Liver (tissue), 9 donors: ENCODE data around the gene PHOSPHO1. TPM values are rescaled to one million over a fixed set of nuclear protein-coding genes. Genes with fewer than 3 reads are reported as not detected.

ENCODE experiments used
- DNase-seq: peaks from one replicate; pipeline ENCODE4 v3.0.0-alpha.2; 2017; ENCODE audit warnings: low spot score
- H3K27ac ChIP-seq, 2 donors: one replicate each; pipeline ENCODE4 v1.7.0; 2013; ENCODE audit warnings: inconsistent platforms in 2 of 2, low read length in 2 of 2, control low read depth in 1 of 2, low read depth in 1 of 2, mild to moderate bottlenecking in 1 of 2
- H3K27me3 ChIP-seq, 4 donors: one replicate each; pipeline versions ENCODE4 v1.6.1 to v1.7.0; 2013; ENCODE audit warnings: low read length in 3 of 4, inconsistent platforms in 1 of 4, mild to moderate bottlenecking in 1 of 4, moderate library complexity in 1 of 4; ENCODE audit not compliant: control insufficient read depth in 4 of 4, insufficient read depth in 4 of 4
- H3K36me3 ChIP-seq, 4 donors: one replicate each; pipeline versions ENCODE4 v1.6.1 to v1.7.0; 2013; ENCODE audit warnings: low read length in 3 of 4, mild to moderate bottlenecking in 3 of 4, low read depth in 1 of 4, moderate library complexity in 1 of 4; ENCODE audit not compliant: control insufficient read depth in 4 of 4, insufficient read depth in 3 of 4
- H3K4me1 ChIP-seq, 4 donors: one replicate each; pipeline versions ENCODE4 v1.6.1 to v1.7.0; 2013; ENCODE audit warnings: low read length in 3 of 4, mild to moderate bottlenecking in 3 of 4, moderate library complexity in 1 of 4; ENCODE audit not compliant: control insufficient read depth in 4 of 4, insufficient read depth in 4 of 4
- H3K4me3 ChIP-seq, 3 donors: one replicate each; pipeline versions ENCODE4 v1.6.1 to v1.7.0; 2013; ENCODE audit warnings: low read length in 3 of 3, control low read depth in 1 of 3, low read depth in 1 of 3, mild to moderate bottlenecking in 1 of 3
- H3K9ac ChIP-seq, 2 donors: one replicate each; pipeline ENCODE4 v1.7.0; 2013; ENCODE audit warnings: low read length in 2 of 2, mild to moderate bottlenecking in 2 of 2, moderate library complexity in 2 of 2, control low read depth in 1 of 2, low read depth in 1 of 2
- H3K9me3 ChIP-seq, 4 donors: one replicate each; pipeline versions ENCODE4 v1.6.1 to v1.7.0; 2013; ENCODE audit warnings: low read length in 3 of 4; ENCODE audit not compliant: control insufficient read depth in 4 of 4
- CTCF ChIP-seq: fragments of 150-350 bp; IDR thresholded peaks from 2 replicates; pipeline ENCODE4 v1.5.1; 2017; ENCODE audit warnings: improper control_type of control experiment, low read depth, low read length; ENCODE audit not compliant: missing input control
- EGR1 ChIP-seq, 2 donors: IDR thresholded peaks; 2 replicates each; pipeline ENCODE4 v1.6.1; 2016 to 2018; ENCODE audit warnings: antibody characterized with exemption in 2 of 2, low read depth in 2 of 2
- FOXA1 ChIP-seq: IDR thresholded peaks from 2 replicates; pipeline ENCODE4 v1.6.1; 2016; ENCODE audit warnings: antibody characterized with exemption
- FOXA2 ChIP-seq: IDR thresholded peaks from 2 replicates; pipeline ENCODE4 v1.6.1; 2016; ENCODE audit warnings: antibody characterized with exemption
- GABPA ChIP-seq, 2 donors: IDR thresholded peaks in 1 of 2; conservative IDR thresholded peaks in 1 of 2; 2 replicates each; pipeline ENCODE4 v1.6.1; 2016; ENCODE audit warnings: antibody characterized with exemption in 2 of 2, mild to moderate bottlenecking in 1 of 2, moderate library complexity in 1 of 2
- HNF4A ChIP-seq, 2 donors: conservative IDR thresholded peaks; 2 replicates each; pipeline ENCODE4 v1.6.1; 2016; ENCODE audit warnings: antibody characterized with exemption in 2 of 2, mild to moderate bottlenecking in 2 of 2
- HNF4G ChIP-seq: IDR thresholded peaks from 2 replicates; pipeline ENCODE4 v1.6.1; 2016; ENCODE audit warnings: antibody characterized with exemption
- JUND ChIP-seq, 2 donors: IDR thresholded peaks; 2 replicates each; pipeline ENCODE4 v1.6.1; 2016; ENCODE audit warnings: antibody characterized with exemption in 2 of 2
- MAX ChIP-seq: IDR thresholded peaks from 2 replicates; pipeline ENCODE4 v1.6.1; 2016; ENCODE audit warnings: antibody characterized with exemption
- RAD21 ChIP-seq, 2 donors: IDR thresholded peaks; 2 replicates each; pipeline ENCODE4 v1.6.1; 2016; ENCODE audit warnings: antibody characterized with exemption in 2 of 2, mild to moderate bottlenecking in 2 of 2
- REST ChIP-seq: IDR thresholded peaks from 2 replicates; pipeline ENCODE4 v1.6.1; 2016; ENCODE audit warnings: antibody characterized with exemption, mild to moderate bottlenecking
- SP1 ChIP-seq: IDR thresholded peaks from 2 replicates; pipeline ENCODE4 v1.6.1; 2018; ENCODE audit warnings: antibody characterized with exemption, mild to moderate bottlenecking
- TAF1 ChIP-seq: conservative IDR thresholded peaks from 2 replicates; pipeline ENCODE4 v1.6.1; 2016; ENCODE audit warnings: antibody characterized with exemption, mild to moderate bottlenecking
- YY1 ChIP-seq: IDR thresholded peaks from 2 replicates; pipeline ENCODE4 v1.6.1; 2016; ENCODE audit warnings: antibody characterized with exemption, mild to moderate bottlenecking
- ZBTB33 ChIP-seq: IDR thresholded peaks from 2 replicates; pipeline ENCODE4 v1.6.1; 2016; ENCODE audit warnings: antibody characterized with exemption
- WGBS: extraction: QIAGEN DNeasy Blood & Tissue Kit; methylation state at CpG from one replicate; pipeline ENCODE4 v1.1.7; 2013; 5-methylcytosine and 5-hydroxymethylcytosine counted together
- polyA plus RNA-seq, 2 donors: library from polyadenylated mRNA; stranded (reverse) in 1 of 2; unstranded in 1 of 2; fragments of 200-250 nt in 1 of 2; fragments of >200 nt in 1 of 2; fragmentation: Nextera tagmentation in 1 of 2; extraction: Ambion mirVana in 1 of 2; gene quantifications; one replicate each; pipeline versions ENCODE4 v1.2.1 to v1.2.3, GENCODE V29; 2013 to 2015
- total RNA-seq, 2 donors: library from RNA; depleted of rRNA; stranded (reverse); fragments of >200 nt; gene quantifications; one replicate each; pipeline ENCODE4 v1.2.3, GENCODE V29; 2014
- donor health status: healthy.
- donor health status: healthy.
- donor health status: healthy.
- donor health status: healthy.
- donor health status: healthy.

The PHOSPHO1 gene
- total and polyA plus RNA-seq, 4 donors, result 0.22 to 99.4 (median 0.40) TPM

DNA sequence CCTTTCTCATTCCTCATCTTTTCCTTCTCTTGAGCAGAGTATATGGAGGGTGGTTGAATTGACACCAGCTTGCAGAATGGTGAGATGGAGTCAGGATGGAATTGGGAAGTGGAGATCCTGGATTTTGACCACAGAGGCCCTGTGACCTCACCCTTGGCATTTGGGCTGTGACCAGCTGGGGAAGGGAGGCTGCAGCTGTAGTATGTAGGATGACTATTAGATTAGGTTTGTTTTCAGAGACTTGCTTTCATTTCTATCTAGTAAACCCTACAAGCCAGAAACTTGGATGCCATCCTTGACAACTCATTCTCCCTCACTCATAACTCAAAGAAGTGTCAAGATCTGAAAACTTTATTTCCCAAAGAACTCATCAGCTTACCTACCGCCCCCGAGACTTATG is 26.1 kb downstream of the PHOSPHO1 start:
- Histone ChIP-seq H3K4me3 (no peak overlapping the region), H3K27me3 (peaks cover 0 to 2% (median 0%) of the 10 kb centered on the region in 4 donors), H3K4me1 (no peaks in the 10 kb centered on the region), H3K9ac (no peak overlapping the region), H3K36me3 (no peaks in the 10 kb centered on the region), H3K27ac (no peak overlapping the region), H3K9me3 (no peaks in the 10 kb centered on the region)
- DNase-seq, result no peak
- 96% methylated on average over 2 of the region's 2 CpGs for WGBS
- TF ChIP-seq FOXA1 (no peak), HNF4A (conservative IDR thresholded peaks at IDR 0.05) (no peak), FOXA2 (no peak), CTCF (no peak), SP1 (no peak), YY1 (no peak), TAF1 (no peak), EGR1 (IDR thresholded peaks at IDR 0.05; ENCODE audit: low read depth in 2 of 2) (no peak), ZBTB33 (no peak), JUND (IDR thresholded peaks at IDR 0.05) (no peak), MAX (no peak), HNF4G (no peak)

DNA sequence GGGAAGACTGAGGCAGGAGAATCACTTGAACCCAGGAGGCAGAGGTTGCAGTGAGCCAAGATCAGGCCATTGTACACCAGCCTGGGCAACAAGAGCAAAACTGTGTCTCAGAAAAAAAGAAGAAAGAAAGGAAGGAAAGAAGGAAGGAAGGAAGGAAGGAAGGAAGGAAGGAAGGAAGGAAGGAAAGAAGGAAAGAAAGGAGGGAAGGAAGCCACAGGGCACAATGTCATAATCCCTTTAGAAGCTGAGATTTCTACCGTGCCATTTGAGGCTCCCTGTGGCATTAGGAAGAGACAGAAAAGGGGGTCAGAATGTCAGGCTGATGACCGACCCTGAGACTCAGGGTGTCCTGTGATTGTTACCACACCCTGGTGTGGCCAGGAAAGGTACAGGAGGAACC is 26.8 kb downstream of the PHOSPHO1 start:
- TF ChIP-seq TAF1 (no peak), REST (no peak), GABPA (IDR thresholded peaks at IDR 0.05 in 1 of 2, conservative IDR thresholded peaks at IDR 0.05 in 1 of 2) (no peak), MAX (no peak), YY1 (no peak), JUND (IDR thresholded peaks at IDR 0.05) (no peak), RAD21 (IDR thresholded peaks at IDR 0.05) (no peak), SP1 (no peak)
- no peak for DNase-seq
- Histone ChIP-seq H3K36me3 (no peaks in the 10 kb centered on the region), H3K4me3 (no peak overlapping the region), H3K9me3 (no peaks in the 10 kb centered on the region), H3K27ac (no peak overlapping the region), H3K9ac (no peak overlapping the region), H3K27me3 (peaks cover 0 to 2% (median 0%) of the 10 kb centered on the region in 4 donors), H3K4me1 (no peaks in the 10 kb centered on the region)
- WGBS, result 70% methylated on average over 2 of the region's 2 CpGs
